HG03378 (cell line): ENCODE data around the gene NCK2.

ENCODE experiments used
- ATAC-seq: cut with Tn5 transposase; IDR thresholded peaks from one replicate; pipeline ENCODE4 v1.9.1; 2021; ENCODE audit warnings: mild to moderate bottlenecking, moderate library complexity; ENCODE audit not compliant: unreplicated experiment

NCK2 gene

DNA sequence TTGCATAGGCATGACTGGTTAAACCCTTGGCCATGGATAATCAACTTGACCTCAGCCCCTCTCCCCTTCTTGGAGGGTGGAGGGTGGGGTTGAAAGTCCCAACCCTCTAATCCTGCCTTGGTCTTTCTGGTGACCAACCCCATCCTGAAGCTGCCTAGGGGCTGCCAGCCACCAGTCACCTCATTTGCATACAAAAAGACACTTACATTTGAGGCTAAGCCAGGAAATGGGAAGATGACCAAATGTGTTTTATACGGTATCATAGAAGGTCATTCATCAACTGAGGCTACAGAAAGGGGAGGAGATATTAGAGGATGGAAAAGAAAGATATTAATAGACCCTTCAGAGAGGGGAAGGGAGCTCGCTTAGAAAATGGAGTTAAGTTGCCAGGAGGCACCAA lies 96.8 kb downstream of the NCK2 start:
- ATAC-seq: no peak

DNA sequence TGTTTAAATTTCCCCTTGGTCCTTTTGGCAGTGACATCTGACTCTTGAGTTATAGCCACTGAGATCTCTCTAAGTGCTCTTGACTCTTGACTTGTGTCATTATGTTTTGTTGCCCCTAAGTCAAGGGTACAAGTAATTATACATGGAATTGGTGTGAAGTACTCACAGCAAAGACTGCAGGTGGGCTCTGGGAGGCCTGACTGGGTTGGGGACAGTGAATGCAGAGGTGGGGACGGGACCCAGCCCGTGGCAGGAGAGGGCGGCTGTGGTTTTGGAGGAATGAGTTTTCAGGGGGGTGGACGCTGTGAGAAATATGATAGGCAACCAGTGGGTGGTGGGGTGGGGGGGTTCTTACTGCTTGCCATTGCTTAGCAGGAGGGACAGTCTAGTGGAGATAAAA lies 97.8 kb downstream of the NCK2 start:
- no peak for ATAC-seq

DNA sequence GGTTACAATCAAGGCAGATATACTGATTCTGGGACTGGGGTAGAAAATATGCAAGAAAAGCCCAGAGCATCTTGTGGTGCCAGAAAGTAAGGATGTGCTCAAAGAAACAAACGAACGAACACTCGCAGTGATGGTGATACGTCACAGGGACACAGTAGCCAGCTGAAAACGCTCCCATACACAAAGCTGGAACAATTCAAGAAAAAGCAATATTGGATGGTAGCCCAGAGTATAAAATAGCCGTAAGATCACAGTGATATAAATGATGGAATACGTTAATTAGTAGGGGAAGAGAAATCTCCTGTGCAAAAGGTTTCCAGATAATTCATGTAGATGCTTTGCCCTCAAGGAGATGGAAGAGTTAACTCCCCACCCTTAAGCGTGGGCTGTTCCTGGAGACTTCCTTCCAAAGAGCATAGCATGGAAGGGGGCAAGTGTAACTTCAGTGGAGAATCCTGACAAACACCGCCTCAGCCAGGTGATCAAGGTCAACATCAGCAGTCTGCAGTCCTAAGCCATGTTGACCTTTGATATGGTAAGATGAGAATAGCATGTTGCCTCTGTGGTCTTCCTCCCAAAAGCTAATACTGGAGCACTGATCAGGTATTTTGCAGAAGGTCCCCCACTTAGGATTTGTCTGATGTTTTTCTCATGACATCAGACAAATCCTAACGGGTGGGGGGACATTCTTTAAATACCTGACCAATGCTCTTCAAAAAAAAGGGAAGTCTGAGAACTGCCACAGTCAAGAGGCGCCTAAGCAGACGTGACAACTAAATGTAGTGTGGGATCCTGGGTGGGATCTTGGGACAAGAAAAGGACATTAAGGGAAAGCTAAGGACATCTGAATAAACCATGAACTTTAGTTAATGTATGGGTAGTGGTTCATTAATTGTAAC lies 99.0 kb downstream of the NCK2 start:
- no peak for ATAC-seq

DNA sequence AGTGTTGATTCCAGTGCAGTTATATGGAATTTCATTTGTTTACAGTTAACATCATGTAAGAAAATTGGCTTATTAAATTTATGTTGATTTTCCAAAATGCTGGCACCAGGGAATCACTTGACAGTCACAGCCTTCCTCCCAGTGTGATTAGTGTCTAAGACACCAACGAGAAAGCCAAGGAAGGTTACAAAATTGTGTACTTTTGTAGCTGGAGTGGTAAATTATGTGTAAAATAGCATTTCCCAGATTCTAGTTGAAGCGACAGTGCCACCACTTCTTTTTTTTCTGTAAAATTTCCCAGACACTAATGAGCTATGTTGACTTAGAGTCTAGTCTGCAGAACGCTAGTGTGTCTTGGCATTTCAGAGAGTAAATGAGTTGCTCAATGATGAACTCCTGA lies 101.3 kb downstream of the NCK2 start:
- no peak for ATAC-seq

DNA sequence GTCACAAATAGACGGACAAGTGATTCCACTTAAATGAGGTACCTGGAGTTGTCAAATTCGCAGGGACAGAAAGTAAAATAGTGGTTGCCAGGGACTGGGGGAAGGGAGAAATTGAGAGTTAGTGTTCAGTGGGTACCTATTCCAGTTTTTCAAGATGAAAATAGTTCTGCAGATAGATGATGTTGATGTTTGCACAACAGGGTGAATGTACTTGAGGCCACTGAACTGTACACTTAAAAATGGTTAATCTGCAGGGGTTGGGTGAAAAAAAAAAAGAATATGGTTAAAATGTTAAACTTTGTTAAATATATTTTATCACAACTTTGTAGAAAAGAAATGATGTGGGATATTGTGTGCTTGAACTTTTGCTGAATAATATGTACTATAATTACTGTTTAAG lies 102.3 kb downstream of the NCK2 start:
- no peak for ATAC-seq

DNA sequence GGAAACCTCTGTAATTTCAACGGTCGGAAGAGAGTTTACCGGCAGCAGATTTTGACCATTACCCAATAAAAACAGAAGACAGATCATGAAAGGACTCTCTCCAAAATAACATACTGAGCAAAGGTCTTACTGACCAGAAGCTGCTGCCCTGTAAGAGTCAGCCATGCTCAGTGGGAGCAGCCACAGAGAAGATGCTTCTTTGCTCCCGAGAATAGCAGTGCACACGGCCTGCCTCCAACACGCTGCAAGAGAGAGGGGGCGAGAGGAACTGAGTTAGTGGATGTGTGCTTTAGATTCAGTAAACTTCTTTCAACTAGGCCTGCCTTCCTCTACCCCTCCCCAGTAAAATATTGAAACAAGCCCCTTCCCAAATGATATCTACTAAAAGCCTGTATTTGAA lies 103.7 kb downstream of the NCK2 start:
- no peak for ATAC-seq

DNA sequence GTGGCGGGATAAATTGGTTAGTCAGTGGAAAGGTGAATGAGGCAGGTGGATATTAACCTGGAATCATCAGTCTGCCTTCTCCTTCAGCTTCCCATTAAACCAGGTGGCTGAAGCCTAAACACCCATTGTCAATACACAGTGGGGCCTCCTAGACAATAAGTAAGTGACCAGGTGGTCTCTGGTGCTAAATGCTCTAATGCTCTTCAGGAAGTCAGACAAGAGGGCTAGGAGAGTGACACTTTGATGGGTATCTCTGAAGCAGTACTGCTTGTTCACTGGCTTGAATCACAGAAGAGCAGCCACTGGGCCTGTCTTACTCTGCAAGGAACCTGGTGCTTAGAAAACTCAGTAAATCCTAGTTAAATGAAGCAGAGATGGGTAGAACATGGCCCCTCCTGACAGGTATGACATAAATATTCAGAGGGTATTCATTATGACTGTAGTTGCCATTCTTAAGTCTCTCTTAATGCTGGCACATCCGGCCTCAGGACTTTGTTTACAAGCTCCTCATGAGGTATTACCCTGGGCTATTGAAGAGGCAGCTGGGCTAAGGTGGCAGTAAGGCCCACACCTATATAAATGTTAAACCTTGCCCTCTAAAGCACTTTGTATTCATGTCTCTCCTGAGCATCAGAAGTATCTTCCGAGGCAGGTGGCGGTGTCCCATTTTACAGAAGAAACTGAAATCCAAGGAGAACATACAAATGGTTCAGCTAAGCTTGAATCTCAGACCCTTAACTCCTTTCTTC lies 104.9 kb downstream of the NCK2 start:
- no peak for ATAC-seq

DNA sequence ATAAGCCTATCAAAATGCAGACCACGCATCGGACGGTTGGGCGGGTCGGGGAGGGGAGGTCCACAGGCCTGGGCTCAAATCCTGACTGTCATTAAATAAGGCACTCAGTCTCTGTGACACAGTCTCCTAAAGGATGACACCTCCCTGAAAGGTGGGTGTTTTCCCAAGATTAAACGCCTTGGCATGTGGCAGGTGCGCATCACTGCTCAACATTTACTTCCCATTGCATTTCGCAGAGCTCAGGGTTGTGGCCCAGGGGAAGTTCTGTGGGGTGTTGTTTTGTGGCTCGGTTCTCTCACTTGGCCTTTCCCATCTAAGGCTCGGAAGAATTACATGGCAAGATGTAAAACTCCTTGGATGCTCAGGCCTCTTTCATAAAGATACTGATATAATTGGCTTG lies 107.4 kb downstream of the NCK2 start:
- ATAC-seq: no peak

DNA sequence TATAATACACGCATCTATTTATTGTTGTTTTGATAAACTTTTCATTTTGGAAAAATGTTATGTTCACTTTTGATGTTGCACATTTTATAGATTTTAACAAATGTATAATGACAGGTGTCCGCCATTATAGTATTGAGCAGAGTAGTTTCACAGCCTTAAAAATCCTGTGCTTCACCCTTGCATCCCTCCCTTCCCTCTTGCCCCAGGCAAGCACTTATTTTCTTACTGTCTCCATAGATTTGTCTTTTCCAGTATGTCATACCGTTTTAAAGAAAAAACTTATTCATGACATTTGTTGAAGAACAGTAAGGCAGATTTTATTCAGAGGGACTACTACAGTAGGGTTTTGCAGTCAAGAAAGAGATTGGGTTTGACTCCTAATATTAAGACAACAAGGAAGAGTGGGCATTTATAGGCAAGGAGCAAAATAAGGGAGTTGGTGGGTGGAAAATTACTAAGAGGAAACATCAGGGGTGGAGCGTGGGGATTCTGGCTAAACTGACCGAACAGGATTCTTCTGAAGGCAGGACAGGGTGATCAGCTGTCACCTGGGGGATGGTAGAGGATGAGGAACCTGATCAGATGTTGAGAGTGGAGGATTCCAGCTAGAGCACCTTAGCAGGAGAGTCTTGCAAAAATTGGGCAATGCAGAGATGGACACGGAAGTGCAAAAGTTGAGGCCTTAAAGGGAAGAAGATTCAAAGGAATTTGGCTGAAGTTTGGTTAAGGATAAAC lies 108.8 kb downstream of the NCK2 start:
- no peak for ATAC-seq

DNA sequence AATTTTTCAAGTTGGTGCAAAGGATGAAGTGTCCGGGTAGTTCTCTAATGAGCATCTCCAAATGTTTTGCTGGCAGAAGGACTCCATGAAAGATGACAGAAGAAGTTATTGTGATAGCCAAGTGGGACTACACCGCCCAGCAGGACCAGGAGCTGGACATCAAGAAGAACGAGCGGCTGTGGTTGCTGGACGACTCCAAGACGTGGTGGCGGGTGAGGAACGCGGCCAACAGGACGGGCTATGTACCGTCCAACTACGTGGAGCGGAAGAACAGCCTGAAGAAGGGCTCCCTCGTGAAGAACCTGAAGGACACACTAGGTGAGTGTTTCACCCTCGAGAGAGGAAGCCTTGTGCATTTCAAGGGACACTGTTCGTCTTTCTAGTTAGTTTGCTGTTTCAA lies 110.3 kb downstream of the NCK2 start:
- ATAC-seq: no peak

DNA sequence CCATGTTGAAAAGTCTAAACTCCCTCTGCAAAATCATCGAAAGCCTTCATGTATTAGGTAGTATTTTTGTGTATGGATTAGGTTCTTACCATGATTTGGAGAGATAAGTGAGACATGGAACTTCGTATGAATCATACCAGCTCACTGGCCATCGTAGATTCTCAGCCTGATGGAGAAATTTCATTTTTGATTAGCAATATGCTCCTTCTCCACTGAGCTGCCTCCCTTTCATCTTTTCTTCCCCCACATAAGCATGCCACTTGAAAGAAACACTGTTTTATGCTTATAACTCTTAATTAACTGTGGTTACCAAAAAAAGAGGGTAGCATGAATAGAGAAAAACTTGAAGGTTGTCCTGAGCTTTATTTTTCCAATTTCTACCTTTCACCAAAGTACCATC lies 111.9 kb downstream of the NCK2 start:
- ATAC-seq: no peak

DNA sequence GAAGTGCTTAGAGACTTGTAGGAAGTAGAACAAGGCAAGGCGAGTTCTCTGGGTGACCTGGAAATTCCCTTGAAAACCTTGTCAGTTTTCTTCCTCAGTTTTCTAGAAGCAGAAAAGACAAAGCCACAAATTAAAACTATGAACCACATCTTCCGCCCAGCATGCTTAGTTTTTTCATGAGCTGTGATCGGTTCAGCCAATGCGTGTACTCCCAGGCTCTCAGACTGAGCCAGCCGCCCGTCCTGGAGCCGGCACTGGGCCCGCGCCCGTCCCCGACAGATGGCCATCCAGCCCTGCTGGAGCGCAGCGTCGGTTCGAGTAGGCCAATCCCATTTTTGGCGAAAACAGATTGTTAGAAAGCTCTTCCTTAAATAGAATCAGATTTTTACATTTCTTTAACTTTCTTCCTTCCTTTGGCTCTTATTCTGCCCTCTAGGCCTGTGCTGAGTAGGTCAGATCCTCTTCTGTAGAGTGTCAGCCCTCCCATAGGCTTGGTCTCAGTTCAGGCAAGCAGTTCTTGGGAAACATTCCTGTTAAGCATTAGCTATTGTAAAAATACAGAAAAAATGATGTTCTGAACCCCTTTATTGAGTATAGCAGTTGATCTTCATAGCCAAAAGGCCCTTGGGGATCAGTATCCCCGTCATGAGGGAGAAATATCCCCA lies 112.5 kb downstream of the NCK2 start:
- no peak for ATAC-seq

DNA sequence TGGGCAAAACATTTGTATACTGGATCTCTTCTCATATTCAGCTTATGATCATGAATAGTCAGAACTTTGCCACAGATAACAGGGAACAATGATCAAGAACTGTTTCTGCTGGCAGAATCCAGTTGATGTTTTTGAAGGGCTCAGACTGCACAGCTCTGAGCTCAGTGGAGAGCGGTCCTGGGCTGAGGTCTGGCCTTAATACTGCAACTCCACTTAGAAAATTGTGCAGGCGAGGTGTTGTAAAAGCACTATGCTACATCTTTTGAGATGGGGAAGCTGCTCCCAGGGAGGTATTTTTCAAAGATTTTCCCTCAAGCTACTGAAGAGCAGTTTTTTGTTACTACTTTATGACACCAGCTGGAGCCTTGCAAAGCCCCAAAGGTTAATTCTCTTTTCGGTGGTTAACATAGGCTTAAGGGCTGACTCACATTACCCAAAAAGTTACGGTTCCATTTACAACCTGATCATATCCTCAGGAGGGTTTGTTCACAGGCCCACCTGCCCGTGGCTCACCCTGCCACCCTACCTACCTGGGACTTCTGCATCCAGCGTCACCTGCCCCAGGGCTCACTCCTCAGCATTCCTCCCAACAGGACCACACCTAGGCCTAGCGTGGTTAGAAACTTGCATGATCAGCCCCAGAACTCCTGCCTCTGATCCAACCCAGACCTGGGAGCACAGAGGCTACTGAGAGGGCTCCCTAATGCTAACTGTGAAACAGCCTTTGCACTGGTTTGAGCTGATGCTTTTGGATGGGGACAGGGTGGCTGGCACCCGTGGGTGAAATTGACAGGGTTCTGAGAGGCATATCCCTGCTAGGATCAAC lies 114.4 kb downstream of the NCK2 start:
- no peak for ATAC-seq

DNA sequence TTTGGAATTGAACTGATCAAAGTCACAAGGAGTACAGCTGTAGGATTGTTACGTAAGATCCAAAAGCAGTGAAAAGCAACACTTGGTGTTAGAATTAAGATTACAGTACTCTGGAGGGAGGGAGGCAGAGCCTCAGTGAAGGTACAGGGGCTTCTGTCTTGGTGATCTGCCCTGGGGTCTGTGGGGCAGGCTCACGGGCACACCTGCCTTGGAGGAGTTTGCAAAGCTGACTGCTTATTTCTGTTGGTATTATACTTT lies 114.9 kb downstream of the NCK2 start:
- no peak for ATAC-seq

DNA sequence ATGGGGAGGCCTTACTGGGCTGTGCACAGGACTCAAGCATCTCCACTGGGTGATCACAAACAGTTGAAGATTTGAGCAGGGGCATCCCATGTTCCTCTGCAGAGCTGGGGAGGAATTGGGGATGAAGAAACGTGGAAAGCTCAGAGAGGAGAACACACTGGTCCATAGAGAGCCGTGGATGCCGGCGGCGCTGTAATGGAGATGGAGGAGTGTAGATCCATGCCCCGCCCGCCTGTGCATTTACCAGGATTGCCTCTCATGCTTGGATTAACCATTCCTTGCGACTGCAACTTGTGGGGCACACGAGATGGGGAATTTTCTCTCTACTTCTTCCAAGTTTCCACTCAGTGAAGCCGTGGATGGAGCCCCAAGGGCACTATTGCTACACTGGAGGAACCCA lies 115.9 kb downstream of the NCK2 start:
- ATAC-seq: no peak

DNA sequence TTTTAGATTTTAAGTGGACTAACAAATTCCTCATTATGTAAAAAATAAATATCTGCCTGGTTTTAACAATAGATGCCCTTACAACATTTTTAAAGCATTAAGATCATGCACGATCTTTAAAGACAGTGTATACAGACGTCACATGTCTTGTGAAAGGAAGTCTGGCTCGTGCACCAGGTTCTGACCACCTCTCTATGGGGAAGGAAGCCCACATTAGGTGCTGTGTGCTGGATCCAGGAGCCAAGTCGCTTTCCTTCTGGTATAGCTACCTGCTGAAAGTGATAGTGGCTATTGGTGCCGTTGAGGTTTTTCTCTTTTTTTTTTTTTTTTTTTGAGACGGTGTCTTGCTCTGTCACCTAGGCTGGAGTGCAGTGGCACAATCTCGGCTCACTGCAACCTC lies 116.5 kb downstream of the NCK2 start:
- no peak for ATAC-seq

DNA sequence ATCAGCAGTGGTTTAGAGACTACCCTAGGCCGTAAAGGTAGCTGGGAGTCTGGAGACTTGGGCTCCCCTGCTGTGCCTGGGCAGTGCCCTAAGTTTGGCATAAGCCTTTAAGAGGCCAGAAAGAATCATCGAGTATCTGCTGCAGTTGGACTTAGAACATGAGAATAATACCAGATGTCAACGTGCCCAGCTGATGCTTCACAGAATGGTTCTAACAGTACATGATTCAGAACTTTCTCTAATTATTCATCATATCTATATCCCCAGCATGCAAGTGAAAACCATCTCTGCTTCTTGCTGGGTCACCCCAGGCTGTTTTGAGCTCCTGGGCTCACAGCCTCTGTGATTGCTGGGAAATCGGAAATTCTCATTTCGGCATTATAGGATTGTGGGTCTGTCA lies 118.1 kb downstream of the NCK2 start:
- ATAC-seq: no peak

DNA sequence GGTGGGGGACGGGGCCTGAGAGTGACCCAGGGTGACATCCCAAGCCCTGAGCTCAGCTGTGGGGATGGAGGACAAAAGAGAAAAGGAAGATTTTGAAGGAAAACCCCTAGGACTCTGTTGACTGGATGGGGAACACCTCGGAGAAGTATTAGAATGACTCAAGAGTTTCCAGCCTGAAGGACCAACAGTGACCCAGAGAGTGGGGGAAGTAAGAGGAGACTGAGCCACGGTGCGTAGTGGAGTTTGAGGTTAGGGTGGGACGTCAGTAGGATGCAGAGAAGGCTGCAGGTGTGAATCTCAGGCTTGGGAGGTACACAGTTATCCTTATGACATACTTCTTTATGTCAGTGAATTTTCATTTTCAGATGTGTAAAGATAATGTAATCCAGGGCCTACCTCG lies 119.5 kb downstream of the NCK2 start:
- no peak for ATAC-seq

DNA sequence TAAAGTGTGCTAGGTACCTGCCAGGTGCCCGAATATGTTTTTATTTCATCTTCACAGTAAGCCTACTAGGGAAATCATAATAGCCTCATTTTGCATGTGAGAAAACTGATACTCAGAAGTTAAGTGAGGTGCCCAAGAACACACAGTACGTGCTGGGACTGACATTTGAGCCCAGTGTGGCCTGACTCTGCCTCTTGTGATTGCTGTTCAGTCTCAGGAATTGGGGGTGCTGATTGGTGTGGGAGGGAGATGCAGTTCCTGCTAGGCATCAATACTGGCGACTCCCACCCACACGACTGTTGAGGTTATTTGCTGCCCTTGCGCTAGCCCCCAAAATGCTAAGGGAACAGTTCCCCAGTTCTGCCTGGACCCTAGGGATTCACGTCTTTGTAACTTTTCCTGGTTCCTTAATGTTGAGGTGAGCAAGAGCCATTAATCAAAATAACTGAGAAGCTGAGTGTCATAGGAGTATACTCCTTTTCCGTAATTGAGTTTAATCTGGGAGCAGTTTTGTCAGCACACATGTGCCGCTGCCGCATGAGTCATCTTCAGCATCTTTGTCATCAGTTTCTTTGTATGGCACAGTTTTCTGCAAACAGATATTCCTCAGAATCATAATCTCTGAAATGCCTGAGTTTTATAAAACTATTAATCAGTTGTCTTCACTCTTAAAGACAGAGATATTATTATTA lies 120.7 kb downstream of the NCK2 start:
- no peak for ATAC-seq
